H9 (cell line): ENCODE data around the gene SLC12A1. TPM values are rescaled to one million over a fixed set of nuclear protein-coding genes. Genes with fewer than 3 reads are reported as not detected.

Experiments used
- DNase-seq: peaks from one replicate; pipeline ENCODE4 v3.0.0-alpha.2; 2017
- H2AFZ ChIP-seq: one replicate; pipeline ENCODE4 v1.6.1; 2013; ENCODE audit warnings: mild to moderate bottlenecking, low read length, control low read depth, moderate library complexity
- H2AK5ac ChIP-seq: 2 replicates; pipeline ENCODE4 v1.6.1; 2013; ENCODE audit warnings: low read length, control low read depth, mixed read lengths; ENCODE audit not compliant: insufficient read length
- H2BK120ac ChIP-seq: one replicate; pipeline ENCODE4 v1.6.1; 2013; ENCODE audit warnings: low read depth, mild to moderate bottlenecking, low read length, control low read depth, inconsistent platforms; ENCODE audit not compliant: poor library complexity, severe bottlenecking
- H2BK12ac ChIP-seq: 2 replicates; pipeline ENCODE4 v1.6.1; 2013; ENCODE audit warnings: low read length, control low read depth, mixed read lengths, low read depth; ENCODE audit not compliant: insufficient read length
- H2BK15ac ChIP-seq: 2 replicates; pipeline ENCODE4 v1.6.1; 2013; ENCODE audit warnings: low read depth, low read length, control low read depth
- H2BK20ac ChIP-seq: one replicate; pipeline ENCODE4 v1.6.1; 2013; ENCODE audit warnings: low read depth, mild to moderate bottlenecking, low read length, control low read depth, inconsistent platforms; ENCODE audit not compliant: poor library complexity, severe bottlenecking
- H2BK5ac ChIP-seq: 2 replicates; pipeline ENCODE4 v1.6.1; 2013; ENCODE audit warnings: low read length, control low read depth, mixed read lengths; ENCODE audit not compliant: insufficient read length
- H3K14ac ChIP-seq: 2 replicates; pipeline ENCODE4 v1.6.1; 2013; ENCODE audit warnings: low read length, control low read depth; ENCODE audit not compliant: insufficient read depth
- H3K18ac ChIP-seq: 2 replicates; pipeline ENCODE4 v1.6.1; 2013; ENCODE audit warnings: low read depth, mild to moderate bottlenecking, mixed read lengths, low read length, control low read depth; ENCODE audit not compliant: insufficient read length
- H3K23ac ChIP-seq: 2 replicates; pipeline ENCODE4 v1.6.1; 2013; ENCODE audit warnings: low read length, control low read depth, mixed read lengths, low read depth; ENCODE audit not compliant: insufficient read length
- H3K23me2 ChIP-seq: 2 replicates; pipeline ENCODE4 v1.6.1; 2013; ENCODE audit warnings: low read depth, mild to moderate bottlenecking, mixed read lengths, low read length, control low read depth; ENCODE audit not compliant: insufficient read length, poor library complexity, severe bottlenecking
- H3K27ac ChIP-seq: 2 replicates; pipeline ENCODE4 v1.5.1; 2013; ENCODE audit warnings: low read length, control low read depth, mixed read lengths, low read depth; ENCODE audit not compliant: insufficient read length
- H3K27me3 ChIP-seq: 2 replicates; pipeline ENCODE4 v1.6.1; 2013; ENCODE audit warnings: low read length, control low read depth, inconsistent platforms; ENCODE audit not compliant: insufficient read depth
- H3K4ac ChIP-seq: 2 replicates; pipeline ENCODE4 v1.6.1; 2013; ENCODE audit warnings: low read depth, mild to moderate bottlenecking, control low read depth, inconsistent platforms, low read length, moderate library complexity
- H3K4me1 ChIP-seq: 2 replicates; pipeline ENCODE4 v1.6.1; 2013; ENCODE audit warnings: low read length, control low read depth, inconsistent platforms; ENCODE audit not compliant: insufficient read depth
- H3K4me2 ChIP-seq: 2 replicates; pipeline ENCODE4 v1.6.1; 2013; ENCODE audit warnings: low read length, control low read depth, mixed read lengths; ENCODE audit not compliant: insufficient read length, insufficient read depth
- H3K56ac ChIP-seq: 2 replicates; pipeline ENCODE4 v1.6.1; 2013; ENCODE audit warnings: low read depth, mild to moderate bottlenecking, mixed read lengths, low read length, control low read depth; ENCODE audit not compliant: insufficient read length
- H3K79me1 ChIP-seq: 2 replicates; pipeline ENCODE4 v1.6.1; 2013; ENCODE audit warnings: low read depth, mild to moderate bottlenecking, moderate library complexity, low read length, control low read depth, inconsistent platforms; ENCODE audit not compliant: insufficient read depth, poor library complexity, severe bottlenecking
- H3K79me2 ChIP-seq: 2 replicates; pipeline ENCODE4 v1.6.1; 2013; ENCODE audit warnings: low read length, control low read depth, inconsistent platforms; ENCODE audit not compliant: insufficient read depth
- H3K9ac ChIP-seq: 2 replicates; pipeline ENCODE4 v1.6.1; 2013; ENCODE audit warnings: low read length, control low read depth, mixed read lengths; ENCODE audit not compliant: insufficient read length; ENCODE audit errors: extremely low read depth
- H3K9me3 ChIP-seq: one replicate; pipeline ENCODE4 v1.6.1; 2013; ENCODE audit warnings: low read depth, low read length, inconsistent platforms; ENCODE audit not compliant: control insufficient read depth
- H3T11ph ChIP-seq: one replicate; pipeline ENCODE4 v1.6.1; 2013; ENCODE audit warnings: mild to moderate bottlenecking, low read length, control low read depth, inconsistent platforms
- H4K20me1 ChIP-seq: one replicate; pipeline ENCODE4 v1.6.1; 2013; ENCODE audit not compliant: control insufficient read depth, insufficient read length, insufficient read depth
- H4K5ac ChIP-seq: 2 replicates; pipeline ENCODE4 v1.6.1; 2013; ENCODE audit warnings: low read depth, mild to moderate bottlenecking, mixed read lengths, low read length, control low read depth; ENCODE audit not compliant: insufficient read length
- H4K8ac ChIP-seq: replicated peaks from 2 replicates; pipeline ENCODE4 v1.6.1; 2013; ENCODE audit warnings: low read length, control low read depth, mixed read lengths, low read depth; ENCODE audit not compliant: insufficient read length
- H4K91ac ChIP-seq: 2 replicates; pipeline ENCODE4 v1.6.1; 2013; ENCODE audit warnings: low read depth, mild to moderate bottlenecking, moderate library complexity, mixed read lengths, low read length, control low read depth; ENCODE audit not compliant: insufficient read length
- H3K27ac Mint-ChIP-seq, 3 experiments: 2 replicates in 2 of 3; 3 replicates in 1 of 3; pipeline ENCODE4 v1.8.0; 2020 to 2021; ENCODE audit warnings: mixed read lengths in 3 of 3, mild to moderate bottlenecking in 1 of 3, moderate library complexity in 1 of 3
- H3K27me3 Mint-ChIP-seq: 2 replicates; pipeline ENCODE4 v1.8.0; 2021; ENCODE audit warnings: low read depth, mild to moderate bottlenecking, moderate library complexity, mixed read lengths
- H3K36me3 Mint-ChIP-seq, 3 experiments: 2 replicates in 2 of 3; 3 replicates in 1 of 3; pipeline ENCODE4 v1.8.0; 2020 to 2021; ENCODE audit warnings: low read depth in 3 of 3, mixed read lengths in 3 of 3; ENCODE audit not compliant: insufficient read depth in 1 of 3
- H3K4me1 Mint-ChIP-seq, 2 experiments: 2 replicates each; pipeline ENCODE4 v1.8.0; 2020; ENCODE audit warnings: mixed read lengths in 2 of 2
- H3K4me3 Mint-ChIP-seq, 2 experiments: 2 replicates in 1 of 2; 3 replicates in 1 of 2; pipeline ENCODE4 v1.8.0; 2020 to 2021; ENCODE audit warnings: mild to moderate bottlenecking in 2 of 2, mixed read lengths in 2 of 2, moderate library complexity in 1 of 2
- H3K9me3 Mint-ChIP-seq, 2 experiments: 2 replicates in 1 of 2; 3 replicates in 1 of 2; pipeline ENCODE4 v1.8.0; 2020; ENCODE audit warnings: mild to moderate bottlenecking in 2 of 2, mixed read lengths in 2 of 2, moderate library complexity in 1 of 2
- CTCF ChIP-seq: fragments of 200-600 bp; sonication (generic); conservative IDR thresholded peaks from 3 replicates; pipeline ENCODE4 v1.8.0; 2021; ENCODE audit warnings: antibody characterized with exemption, mild to moderate bottlenecking
- WGBS: extraction: QIAGEN DNeasy Blood & Tissue Kit; methylation state at CpG from one replicate; pipeline ENCODE4 v1.1.7; 2013; ENCODE audit warnings: missing lambda C conversion rate, low lambda C conversion rate, mixed read lengths; ENCODE audit not compliant: insufficient read length; ENCODE audit errors: extremely low coverage; 5-methylcytosine and 5-hydroxymethylcytosine counted together
- total RNA-seq: library from RNA; stranded (reverse); gene quantifications from 2 replicates; pipeline ENCODE4 v1.2.1, GENCODE V29; 2021

Gene SLC12A1
- total RNA-seq, 1 experiment from 2014 or later: 0.07 TPM

- Histone ChIP-seq H2BK15ac (no peak overlapping the region), H2BK5ac (no peak overlapping the region), H3K9me3 (no peaks in the 10 kb centered on the region), H3K9ac (no peak overlapping the region), H3K23ac (no peak overlapping the region), H3K56ac (no peak overlapping the region), H3K27me3 (no peaks in the 10 kb centered on the region), H2AFZ (no peak overlapping the region), H4K5ac (no peak overlapping the region), H2AK5ac (no peak overlapping the region), H3K4me1 (peaks cover 12% of the 10 kb centered on the region; the same call in 1 of the 2 replicates), H2BK12ac (no peak overlapping the region), H2BK120ac (no peak overlapping the region), H2BK20ac (no peak overlapping the region), H3K23me2 (no peaks in the 10 kb centered on the region), H3K27ac (no peak overlapping the region), H4K20me1 (no peaks in the 10 kb centered on the region), H3K79me1 (no peaks in the 10 kb centered on the region), H4K8ac (no peak overlapping the region), H3K4ac (no peak overlapping the region), H4K91ac (no peak overlapping the region), H3K4me2 (no peak overlapping the region), H3T11ph (no peak overlapping the region), H3K14ac (no peak overlapping the region), H3K79me2 (no peaks in the 10 kb centered on the region), H3K18ac (no peak overlapping the region)
- Mint-ChIP-seq H3K27ac (peak overlapping the region in 2 of 3 experiments; percentile 85 to 96; a peak in 4 of 7 replicates), H3K36me3 (no peaks in the 10 kb centered on the region), H3K9me3 (no peaks in the 10 kb centered on the region; a peak in 2 of 5 replicates), H3K4me3 (no peak overlapping the region), H3K27me3 (no peaks in the 10 kb centered on the region), H3K4me1 (peaks cover 52 to 61% of the 10 kb centered on the region in 2 experiments)
- no peak for TF ChIP-seq CTCF
- no CpG with 5 or more reads among the region's 2 CpGs for WGBS
- DNase-seq: no peak
Observed at GRCh38 chr15:48304398-48304797, 98.3 kb downstream of the SLC12A1 start.
